ENCODE results near the gene HERC2.
"Not testable (repeated sequence)": the region's sequence is repeated elsewhere in the genome, so short reads cannot be mapped to it uniquely, and the experiment has no call there.

GRCh38 chr15:28152538-28152923 is 169.4 kb downstream of the HERC2 start:
- not testable (repeated sequence) for TF ChIP-seq CTCF, POLR2A (IDR thresholded peaks at IDR 0.05)
